HepG2 (cell line): ENCODE data around the gene EFCAB8. TPM values are rescaled to one million over a fixed set of nuclear protein-coding genes. Genes with fewer than 3 reads are reported as not detected.

Experiments
- ATM ChIP-seq: fragments of 450-650 bp; IDR thresholded peaks from 2 replicates; pipeline ENCODE4 v1.7.1; 2017; ENCODE audit warnings: mild to moderate bottlenecking, borderline replicate concordance
- BORCS8-MEF2B ChIP-seq: sonication (generic); formaldehyde crosslinking; IDR thresholded peaks from 2 replicates; pipeline ENCODE4 v1.8.0; 2022; ENCODE audit warnings: mild to moderate bottlenecking, missing genetic modification reagents
- CBX1 ChIP-seq: IDR thresholded peaks from one replicate; pipeline ENCODE4 v1.6.1; 2016; ENCODE audit warnings: antibody characterized with exemption, low read depth
- HNRNPK ChIP-seq: fragments of 200-400 bp; formaldehyde crosslinking; IDR thresholded peaks from 2 replicates; pipeline ENCODE4 v1.6.1; 2018; ENCODE audit warnings: low read length, low read depth, moderate library complexity, mild to moderate bottlenecking; ENCODE audit not compliant: poor library complexity, severe bottlenecking
- PHB2 ChIP-seq: fragments of 450-650 bp; IDR thresholded peaks from 2 replicates; pipeline ENCODE4 v1.6.1; 2018; ENCODE audit not compliant: partially characterized antibody
- PHF20 ChIP-seq: sonication (generic); formaldehyde crosslinking; IDR thresholded peaks from 2 replicates; pipeline ENCODE4 v1.5.0; 2020; ENCODE audit warnings: mild to moderate bottlenecking, missing genetic modification reagents
- SIX1 ChIP-seq: sonication (generic); formaldehyde crosslinking; IDR thresholded peaks from 2 replicates; pipeline ENCODE4 v1.4.0; 2020; ENCODE audit warnings: missing genetic modification reagents, borderline replicate concordance
- STAT5B ChIP-seq: sonication (generic); formaldehyde crosslinking; IDR thresholded peaks from 2 replicates; pipeline ENCODE4 v1.4.0; 2020; ENCODE audit warnings: missing genetic modification reagents
- TAF15 ChIP-seq: fragments of 200-400 bp; formaldehyde crosslinking; IDR thresholded peaks from one replicate; pipeline ENCODE4 v1.6.1; 2018; ENCODE audit warnings: mild to moderate bottlenecking, low read depth, low read length; ENCODE audit not compliant: poor library complexity, severe bottlenecking
- TSC22D2 ChIP-seq: sonication (generic); formaldehyde crosslinking; IDR thresholded peaks from 2 replicates; pipeline ENCODE4 v1.5.1; 2020; ENCODE audit warnings: missing genetic modification reagents, mild to moderate bottlenecking, borderline replicate concordance
- ZNF343 ChIP-seq: sonication (generic); formaldehyde crosslinking; IDR thresholded peaks from 2 replicates; pipeline ENCODE4 v1.4.0; 2020; ENCODE audit warnings: mild to moderate bottlenecking, missing genetic modification reagents
- ZNF546 ChIP-seq: sonication (generic); formaldehyde crosslinking; conservative IDR thresholded peaks from 2 replicates; pipeline ENCODE4 v1.8.1; 2023; ENCODE audit warnings: mild to moderate bottlenecking, missing genetic modification reagents
- ZNF652 ChIP-seq: IDR thresholded peaks from 2 replicates; pipeline ENCODE4 v1.6.1; 2016; ENCODE audit warnings: low read depth, borderline replicate concordance
- ZNF724P ChIP-seq: sonication (generic); formaldehyde crosslinking; IDR thresholded peaks from 2 replicates; pipeline ENCODE4 v1.8.0; 2022; ENCODE audit warnings: missing genetic modification reagents, borderline replicate concordance
- polyA plus RNA-seq, 8 experiments: library from polyadenylated mRNA; depleted of rRNA in 3 of 8; stranded (reverse) in 7 of 8; unstranded in 1 of 8; fragments of >200 nt; fragmentation: Illumina TruSeq in 4 of 8; extraction: Trizol in 4 of 8; gene quantifications; 2 replicates each; pipeline versions ENCODE4 v1.2.1 to v1.2.3, GENCODE V29; 2011 to 2016; ENCODE audit warnings: low read depth in 4 of 8, missing spikeins in 1 of 8, mixed read lengths in 1 of 8; ENCODE audit not compliant: insufficient read depth in 1 of 8
- total RNA-seq, 5 experiments: library from RNA; depleted of rRNA; stranded (reverse); fragments of >200 nt; fragmentation: Illumina TruSeq; extraction: Trizol; gene quantifications; 2 replicates each; pipeline ENCODE4 v1.2.3, GENCODE V29; 2016; ENCODE audit warnings: low read depth in 1 of 5
- TF ChIP-seq, protein P1 (sequence below): sonication (generic); formaldehyde crosslinking; IDR thresholded peaks from 2 replicates; pipeline ENCODE4 v1.4.0; 2020; ENCODE audit warnings: missing genetic modification reagents, borderline replicate concordance
- TF ChIP-seq, protein P2 (sequence below): sonication (generic); formaldehyde crosslinking; IDR thresholded peaks from 2 replicates; pipeline ENCODE4 v1.4.0; 2020; ENCODE audit warnings: mild to moderate bottlenecking, missing genetic modification reagents
- TF ChIP-seq, protein P3 (sequence below): sonication (generic); formaldehyde crosslinking; IDR thresholded peaks from 2 replicates; pipeline ENCODE4 v1.5.0; 2020; ENCODE audit warnings: mild to moderate bottlenecking, missing genetic modification reagents, borderline replicate concordance
- TF ChIP-seq, protein P4 (sequence below): sonication (generic); formaldehyde crosslinking; IDR thresholded peaks from 2 replicates; pipeline ENCODE4 v1.8.0; 2022; ENCODE audit warnings: low read depth, missing genetic modification reagents

Gene EFCAB8
- total and polyA plus RNA-seq, 2 of the 13 experiments (the other 11 are each of a cell fraction or from before 2014, with no cell fraction given) = 0.15 to 0.22 TPM

DNA sequence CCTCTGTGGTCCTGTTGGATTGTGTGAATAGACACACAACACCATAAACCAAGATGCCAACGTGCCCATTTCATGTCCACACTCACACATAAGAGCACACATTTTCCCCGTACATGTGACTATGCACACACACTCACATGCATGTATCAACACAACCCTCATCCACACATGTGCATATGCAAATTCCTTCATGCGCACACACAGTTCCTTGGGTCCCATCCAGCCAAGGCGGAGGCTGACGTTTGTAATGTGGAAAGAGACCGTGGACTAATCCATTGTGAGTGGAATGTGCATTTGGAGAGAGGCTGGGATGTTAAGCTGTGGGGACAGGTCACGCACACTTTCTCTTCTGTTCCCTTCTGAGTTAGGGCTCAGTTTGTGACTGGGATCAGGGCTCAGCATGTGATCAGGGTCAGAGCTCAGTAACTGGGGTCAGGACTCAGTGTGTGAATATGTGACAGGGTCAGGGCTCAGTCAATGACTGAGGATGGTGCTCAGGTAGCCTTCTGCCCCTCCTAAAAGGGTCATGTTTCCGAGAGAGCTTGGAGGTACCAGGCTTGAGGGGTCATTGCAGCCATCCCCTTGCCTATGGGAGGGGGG, 148.2 kb downstream of the EFCAB8 start (continued):
- TF ChIP-seq STAT5B (CRISPR knock-in tag) (no peak), ZNF343 (CRISPR knock-in tag) (no peak), BORCS8-MEF2B (CRISPR knock-in tag) (no peak), ZNF652 (CRISPR knock-in tag) (0 out of 2 replicates have a peak, but pooled peaks have one; percentile 34), HNRNPK (no peak), SIX1 (no peak), CBX1 (no peak), TAF15 (no peak), ZNF546 (CRISPR knock-in tag) (no peak), ATM (no peak), PHB2 (no peak), PHF20 (CRISPR knock-in tag) (no peak), ZNF724P (CRISPR knock-in tag) (no peak), TSC22D2 (no peak)
- TF ChIP-seq, protein P1, sequence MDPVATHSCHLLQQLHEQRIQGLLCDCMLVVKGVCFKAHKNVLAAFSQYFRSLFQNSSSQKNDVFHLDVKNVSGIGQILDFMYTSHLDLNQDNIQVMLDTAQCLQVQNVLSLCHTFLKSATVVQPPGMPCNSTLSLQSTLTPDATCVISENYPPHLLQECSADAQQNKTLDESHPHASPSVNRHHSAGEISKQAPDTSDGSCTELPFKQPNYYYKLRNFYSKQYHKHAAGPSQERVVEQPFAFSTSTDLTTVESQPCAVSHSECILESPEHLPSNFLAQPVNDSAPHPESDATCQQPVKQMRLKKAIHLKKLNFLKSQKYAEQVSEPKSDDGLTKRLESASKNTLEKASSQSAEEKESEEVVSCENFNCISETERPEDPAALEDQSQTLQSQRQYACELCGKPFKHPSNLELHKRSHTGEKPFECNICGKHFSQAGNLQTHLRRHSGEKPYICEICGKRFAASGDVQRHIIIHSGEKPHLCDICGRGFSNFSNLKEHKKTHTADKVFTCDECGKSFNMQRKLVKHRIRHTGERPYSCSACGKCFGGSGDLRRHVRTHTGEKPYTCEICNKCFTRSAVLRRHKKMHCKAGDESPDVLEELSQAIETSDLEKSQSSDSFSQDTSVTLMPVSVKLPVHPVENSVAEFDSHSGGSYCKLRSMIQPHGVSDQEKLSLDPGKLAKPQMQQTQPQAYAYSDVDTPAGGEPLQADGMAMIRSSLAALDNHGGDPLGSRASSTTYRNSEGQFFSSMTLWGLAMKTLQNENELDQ (CRISPR knock-in tag) = 0 out of 2 replicates have a peak, but pooled peaks have one; percentile 6
- TF ChIP-seq, protein P2, sequence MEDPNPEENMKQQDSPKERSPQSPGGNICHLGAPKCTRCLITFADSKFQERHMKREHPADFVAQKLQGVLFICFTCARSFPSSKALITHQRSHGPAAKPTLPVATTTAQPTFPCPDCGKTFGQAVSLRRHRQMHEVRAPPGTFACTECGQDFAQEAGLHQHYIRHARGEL (CRISPR knock-in tag) = no peak
- TF ChIP-seq, protein P3, sequence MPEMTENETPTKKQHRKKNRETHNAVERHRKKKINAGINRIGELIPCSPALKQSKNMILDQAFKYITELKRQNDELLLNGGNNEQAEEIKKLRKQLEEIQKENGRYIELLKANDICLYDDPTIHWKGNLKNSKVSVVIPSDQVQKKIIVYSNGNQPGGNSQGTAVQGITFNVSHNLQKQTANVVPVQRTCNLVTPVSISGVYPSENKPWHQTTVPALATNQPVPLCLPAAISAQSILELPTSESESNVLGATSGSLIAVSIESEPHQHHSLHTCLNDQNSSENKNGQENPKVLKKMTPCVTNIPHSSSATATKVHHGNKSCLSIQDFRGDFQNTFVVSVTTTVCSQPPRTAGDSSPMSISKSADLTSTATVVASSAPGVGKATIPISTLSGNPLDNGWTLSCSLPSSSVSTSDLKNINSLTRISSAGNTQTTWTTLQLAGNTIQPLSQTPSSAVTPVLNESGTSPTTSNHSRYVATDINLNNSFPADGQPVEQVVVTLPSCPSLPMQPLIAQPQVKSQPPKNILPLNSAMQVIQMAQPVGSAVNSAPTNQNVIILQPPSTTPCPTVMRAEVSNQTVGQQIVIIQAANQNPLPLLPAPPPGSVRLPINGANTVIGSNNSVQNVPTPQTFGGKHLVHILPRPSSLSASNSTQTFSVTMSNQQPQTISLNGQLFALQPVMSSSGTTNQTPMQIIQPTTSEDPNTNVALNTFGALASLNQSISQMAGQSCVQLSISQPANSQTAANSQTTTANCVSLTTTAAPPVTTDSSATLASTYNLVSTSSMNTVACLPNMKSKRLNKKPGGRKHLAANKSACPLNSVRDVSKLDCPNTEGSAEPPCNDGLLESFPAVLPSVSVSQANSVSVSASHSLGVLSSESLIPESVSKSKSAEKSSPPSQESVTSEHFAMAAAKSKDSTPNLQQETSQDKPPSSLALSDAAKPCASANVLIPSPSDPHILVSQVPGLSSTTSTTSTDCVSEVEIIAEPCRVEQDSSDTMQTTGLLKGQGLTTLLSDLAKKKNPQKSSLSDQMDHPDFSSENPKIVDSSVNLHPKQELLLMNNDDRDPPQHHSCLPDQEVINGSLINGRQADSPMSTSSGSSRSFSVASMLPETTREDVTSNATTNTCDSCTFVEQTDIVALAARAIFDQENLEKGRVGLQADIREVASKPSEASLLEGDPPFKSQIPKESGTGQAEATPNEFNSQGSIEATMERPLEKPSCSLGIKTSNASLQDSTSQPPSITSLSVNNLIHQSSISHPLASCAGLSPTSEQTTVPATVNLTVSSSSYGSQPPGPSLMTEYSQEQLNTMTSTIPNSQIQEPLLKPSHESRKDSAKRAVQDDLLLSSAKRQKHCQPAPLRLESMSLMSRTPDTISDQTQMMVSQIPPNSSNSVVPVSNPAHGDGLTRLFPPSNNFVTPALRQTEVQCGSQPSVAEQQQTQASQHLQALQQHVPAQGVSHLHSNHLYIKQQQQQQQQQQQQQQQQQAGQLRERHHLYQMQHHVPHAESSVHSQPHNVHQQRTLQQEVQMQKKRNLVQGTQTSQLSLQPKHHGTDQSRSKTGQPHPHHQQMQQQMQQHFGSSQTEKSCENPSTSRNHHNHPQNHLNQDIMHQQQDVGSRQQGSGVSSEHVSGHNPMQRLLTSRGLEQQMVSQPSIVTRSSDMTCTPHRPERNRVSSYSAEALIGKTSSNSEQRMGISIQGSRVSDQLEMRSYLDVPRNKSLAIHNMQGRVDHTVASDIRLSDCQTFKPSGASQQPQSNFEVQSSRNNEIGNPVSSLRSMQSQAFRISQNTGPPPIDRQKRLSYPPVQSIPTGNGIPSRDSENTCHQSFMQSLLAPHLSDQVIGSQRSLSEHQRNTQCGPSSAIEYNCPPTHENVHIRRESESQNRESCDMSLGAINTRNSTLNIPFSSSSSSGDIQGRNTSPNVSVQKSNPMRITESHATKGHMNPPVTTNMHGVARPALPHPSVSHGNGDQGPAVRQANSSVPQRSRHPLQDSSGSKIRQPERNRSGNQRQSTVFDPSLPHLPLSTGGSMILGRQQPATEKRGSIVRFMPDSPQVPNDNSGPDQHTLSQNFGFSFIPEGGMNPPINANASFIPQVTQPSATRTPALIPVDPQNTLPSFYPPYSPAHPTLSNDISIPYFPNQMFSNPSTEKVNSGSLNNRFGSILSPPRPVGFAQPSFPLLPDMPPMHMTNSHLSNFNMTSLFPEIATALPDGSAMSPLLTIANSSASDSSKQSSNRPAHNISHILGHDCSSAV (CRISPR knock-in tag) = no peak
- TF ChIP-seq, protein P4, sequence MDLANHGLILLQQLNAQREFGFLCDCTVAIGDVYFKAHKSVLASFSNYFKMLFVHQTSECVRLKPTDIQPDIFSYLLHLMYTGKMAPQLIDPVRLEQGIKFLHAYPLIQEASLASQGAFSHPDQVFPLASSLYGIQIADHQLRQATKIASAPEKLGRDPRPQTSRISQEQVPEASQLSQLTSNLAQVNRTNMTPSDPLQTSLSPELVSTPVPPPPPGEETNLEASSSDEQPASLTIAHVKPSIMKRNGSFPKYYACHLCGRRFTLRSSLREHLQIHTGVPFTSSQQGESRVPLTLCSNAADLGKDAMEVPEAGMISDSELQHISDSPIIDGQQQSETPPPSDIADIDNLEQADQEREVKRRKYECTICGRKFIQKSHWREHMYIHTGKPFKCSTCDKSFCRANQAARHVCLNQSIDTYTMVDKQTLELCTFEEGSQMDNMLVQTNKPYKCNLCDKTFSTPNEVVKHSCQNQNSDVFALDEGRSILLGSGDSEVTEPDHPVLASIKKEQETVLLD (CRISPR knock-in tag) = 0 out of 2 replicates have a peak, but pooled peaks have one; percentile 6
